ENCODE results near the gene MRPS11.

GRCh38 chr15:88431441-88431840, 36.1 kb upstream of the MRPS11 start:
- TF ChIP-seq EZH2 (IDR thresholded peaks at IDR 0.05; ENCODE audit: low read depth, low read length, severe bottlenecking), result no peak
- TF ChIP-seq CREB1 (IDR thresholded peaks at IDR 0.05), result no peak

All from H1 (cell line).